Cerebellar nuclear complex (tissue), 1 donor: ENCODE data around the gene PLCB2.

Source experiments
- DNase-seq, 2 experiments: peaks; one replicate each; lab custom pipeline; 2025; lab: John Stamatoyannopoulos, UW

Gene PLCB2

DNA sequence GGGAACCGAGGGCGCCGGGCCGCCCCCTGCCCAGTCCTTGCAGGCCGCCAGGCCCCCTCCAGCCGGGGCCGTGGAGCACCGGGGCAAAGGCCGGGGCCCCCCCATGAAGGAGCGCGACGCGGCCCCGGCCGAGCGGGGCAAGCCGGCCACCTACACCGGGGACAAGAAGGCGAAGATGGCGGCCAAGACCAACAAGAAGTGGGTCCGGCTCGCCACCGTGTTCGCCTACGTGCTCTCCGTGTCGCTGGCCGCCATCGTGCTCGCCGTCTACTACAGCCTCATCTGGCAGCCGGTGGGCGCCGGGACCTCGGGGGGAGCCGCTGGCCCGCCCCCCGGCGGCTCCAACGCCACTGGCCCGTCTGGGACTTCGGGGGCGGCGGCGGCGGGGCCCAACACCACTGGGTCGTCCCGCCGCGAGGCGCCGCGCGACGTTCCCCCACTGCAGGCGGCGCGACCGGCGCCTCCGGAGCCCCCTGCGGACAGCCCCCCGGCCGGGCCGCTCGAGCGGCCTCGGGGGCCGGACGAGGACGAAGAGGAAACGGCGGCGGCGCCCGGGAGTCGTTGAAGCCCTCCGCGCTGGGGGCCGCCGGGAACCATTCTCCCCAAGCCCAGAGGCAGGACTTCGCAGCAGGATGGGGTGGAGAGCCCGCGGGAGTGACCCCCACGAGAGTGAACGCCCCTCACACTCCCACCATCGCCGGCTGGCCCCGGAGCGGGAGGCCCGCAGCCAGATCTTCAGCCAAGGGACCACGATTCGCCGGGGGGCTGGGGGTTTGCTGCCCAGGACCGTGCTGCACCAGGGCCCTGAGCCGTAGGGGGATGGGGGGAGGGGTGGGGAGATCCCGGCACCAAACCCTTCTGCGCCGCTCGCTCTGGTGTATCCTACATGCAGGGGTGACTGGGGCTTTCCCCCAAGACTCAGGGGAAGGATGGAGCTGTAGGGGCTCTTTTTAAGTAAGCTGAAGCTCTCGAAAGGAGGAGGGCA is 16.5 kb upstream of the PLCB2 start:
- DNase-seq, result no peak

DNA sequence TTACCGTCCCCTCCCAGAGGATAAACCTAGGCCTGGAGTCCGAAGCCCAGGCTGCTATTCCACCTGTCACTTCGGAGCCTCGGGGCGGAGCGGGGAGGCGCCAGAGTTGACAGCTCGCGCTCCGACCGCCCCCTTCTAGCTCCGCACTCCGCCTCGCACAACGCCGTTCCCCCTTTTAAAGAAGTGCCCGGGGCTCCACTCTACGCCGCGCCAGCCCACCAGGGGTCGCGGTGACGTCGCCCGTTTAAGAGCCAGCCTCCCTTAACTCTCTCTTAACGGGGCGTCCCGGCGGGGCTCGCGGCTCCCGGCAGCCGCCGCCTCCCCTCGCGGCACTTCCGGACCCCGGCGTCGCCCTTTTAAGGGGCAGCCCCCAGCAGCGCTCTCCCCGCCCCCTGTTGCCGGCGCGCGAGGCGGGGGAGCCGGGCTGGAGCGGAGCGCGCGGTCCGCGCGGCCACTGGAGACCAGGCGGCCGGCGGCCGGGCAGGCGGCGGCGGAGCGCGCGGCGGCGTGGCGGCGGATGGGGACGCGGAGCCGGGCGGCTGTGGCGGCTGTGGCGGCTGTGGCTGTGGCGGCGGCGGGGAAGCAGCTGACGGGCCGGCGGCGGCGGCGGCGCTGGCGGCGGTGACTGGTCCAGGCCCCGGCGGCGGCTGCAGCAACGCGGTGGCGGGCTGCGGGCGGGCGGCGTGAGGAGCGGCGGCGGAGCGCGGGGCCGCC is 15.7 kb upstream of the PLCB2 start, which contains the start of gene INAFM2:
Gene INAFM2 (plus strand): TSS at position 454 of the 714 bp plus-strand sequence. CDS start 364 bp downstream, outside the sequence.
- peak in 1 of 2 experiments; percentile 62 for DNase-seq

DNA sequence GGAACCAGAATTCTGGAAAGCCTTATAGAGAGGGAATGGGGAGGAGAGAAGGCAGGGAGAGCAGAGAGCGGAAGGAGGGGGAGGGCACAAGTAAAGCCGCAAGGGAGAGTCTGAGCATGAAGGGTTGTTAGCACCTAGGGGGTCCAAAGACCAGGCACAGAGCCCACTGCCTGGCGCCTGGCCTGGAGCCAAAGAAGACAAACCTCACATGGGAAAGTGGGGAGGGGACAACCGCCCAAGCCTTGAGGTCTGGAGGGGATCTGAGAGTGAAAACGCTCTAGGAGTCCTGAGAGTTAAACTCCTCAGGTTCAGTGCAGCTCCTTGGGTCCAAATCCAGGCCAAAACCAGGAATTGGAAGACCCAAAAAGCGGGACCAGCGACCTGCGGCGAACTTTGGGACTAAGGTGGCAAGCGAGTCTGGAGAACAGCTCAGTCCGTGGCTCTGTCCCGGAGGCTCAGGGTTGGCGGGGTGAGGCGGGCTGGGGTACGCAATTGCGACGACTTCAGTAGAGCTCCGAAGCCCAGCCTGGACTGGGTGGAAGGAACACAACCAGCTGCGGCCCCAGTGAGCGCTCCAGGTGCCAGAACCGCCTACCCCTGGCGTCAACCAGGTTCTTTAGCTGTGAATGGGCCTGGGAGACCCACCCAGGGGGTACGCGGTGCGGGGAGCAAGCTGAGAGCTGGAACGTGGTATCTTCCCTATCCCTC is 14.9 kb upstream of the PLCB2 start:
- DNase-seq, result no peak

DNA sequence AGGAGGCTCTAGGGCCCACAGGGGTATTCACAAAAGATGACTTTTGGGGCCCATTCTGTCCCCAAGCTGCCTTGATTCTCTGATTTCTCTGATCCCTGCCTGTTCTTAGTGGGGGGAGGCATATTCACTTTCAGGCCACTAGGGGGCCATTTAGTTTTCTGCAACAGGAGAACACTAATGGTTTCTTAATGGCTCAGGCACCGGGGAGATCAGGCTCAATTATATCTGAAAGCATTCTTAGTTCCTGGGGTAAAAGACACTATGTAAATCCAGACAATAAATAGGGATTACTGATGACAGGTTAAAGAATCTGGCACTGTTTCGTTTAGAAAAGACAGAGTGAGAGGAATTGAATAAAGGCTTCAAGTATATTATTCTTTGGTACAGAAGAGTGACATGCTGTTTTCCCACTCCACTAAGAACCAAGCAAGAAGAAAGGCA is 13.2 kb upstream of the PLCB2 start:
- peak in 1 of 2 experiments; percentile 57 for DNase-seq

DNA sequence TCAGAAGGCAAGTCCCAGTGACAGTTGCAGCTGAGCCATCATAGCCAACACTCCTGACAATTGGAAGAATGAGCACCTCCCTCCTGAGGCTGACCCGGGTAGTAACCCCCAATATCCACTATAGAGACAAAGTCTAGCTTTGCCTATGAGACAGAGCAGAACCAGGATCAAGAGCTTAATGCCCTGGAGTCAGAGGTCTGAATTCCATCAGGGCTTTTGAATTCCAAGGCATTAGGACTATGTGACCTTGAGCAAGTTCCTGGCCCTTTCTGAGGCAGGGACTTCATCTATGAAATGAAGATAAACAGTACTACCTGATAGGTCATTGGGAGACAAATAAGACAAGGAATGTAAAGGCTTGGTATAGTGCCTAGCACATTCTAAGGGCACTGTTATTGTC is 12.7 kb upstream of the PLCB2 start:
- no peak for DNase-seq

DNA sequence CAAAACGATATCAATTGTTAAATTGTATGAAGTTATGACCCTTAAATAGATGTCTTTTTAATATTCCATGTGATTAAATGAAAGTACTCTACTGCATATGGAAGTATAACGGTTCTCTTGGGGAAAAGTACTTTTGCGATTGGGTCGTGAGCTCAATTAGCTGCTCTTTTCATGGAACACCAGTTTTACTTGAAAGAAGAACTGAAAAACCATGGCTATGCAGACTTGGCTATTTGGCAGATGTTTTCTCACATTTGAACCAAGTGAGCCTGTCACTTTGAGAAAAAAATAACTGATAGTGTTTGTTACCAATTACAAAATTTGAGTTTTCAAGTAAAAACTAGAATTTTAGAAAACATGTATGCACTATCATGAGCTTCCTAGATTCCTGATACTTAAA is 9.8 kb upstream of the PLCB2 start:
- DNase-seq, result no peak

DNA sequence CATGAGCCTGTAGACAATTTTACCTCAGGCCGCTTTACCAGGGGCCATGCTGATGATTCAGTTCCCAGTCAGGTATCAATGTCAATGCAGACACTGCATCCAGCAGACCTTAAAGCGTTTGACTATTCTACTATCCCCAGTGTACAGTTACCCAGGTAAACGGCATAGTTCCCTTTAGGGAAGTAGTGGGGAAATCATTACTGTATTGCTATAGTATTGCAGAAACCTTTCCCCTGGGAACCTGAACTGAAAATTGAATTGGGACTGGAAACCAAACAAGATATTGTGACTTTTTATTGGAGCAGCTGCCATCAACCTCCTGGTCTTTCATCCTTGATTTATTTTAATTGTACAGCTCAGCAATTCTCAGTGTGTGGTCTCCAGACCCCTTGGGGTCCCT is 9.2 kb upstream of the PLCB2 start:
- DNase-seq, result no peak

DNA sequence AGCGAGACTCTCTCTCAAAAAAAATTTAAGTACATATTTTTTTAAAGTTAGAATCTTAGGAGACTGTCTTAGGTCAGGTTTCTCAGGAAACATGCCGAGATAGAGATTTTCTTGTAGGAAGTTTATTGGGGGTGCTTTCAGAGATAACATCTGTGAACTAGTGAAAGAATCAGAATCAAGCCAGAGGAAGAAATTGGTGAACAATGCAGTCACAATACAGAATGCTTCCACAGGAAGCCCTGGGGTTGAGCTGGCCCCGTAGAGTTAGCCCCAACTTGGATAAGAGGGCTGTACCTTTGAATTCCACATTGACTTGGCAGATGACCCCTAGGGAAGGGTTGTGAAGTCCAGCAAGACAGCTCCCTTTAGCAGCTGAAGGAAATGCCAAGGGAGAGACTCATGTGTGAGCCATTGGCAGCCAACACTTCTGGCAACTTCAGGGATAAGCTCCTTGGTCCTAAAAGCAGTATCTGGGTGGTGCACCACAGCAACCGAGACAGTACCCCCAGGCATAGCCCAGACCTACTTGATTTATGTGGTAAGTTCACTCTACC is 7.1 kb upstream of the PLCB2 start:
- DNase-seq, result no peak

DNA sequence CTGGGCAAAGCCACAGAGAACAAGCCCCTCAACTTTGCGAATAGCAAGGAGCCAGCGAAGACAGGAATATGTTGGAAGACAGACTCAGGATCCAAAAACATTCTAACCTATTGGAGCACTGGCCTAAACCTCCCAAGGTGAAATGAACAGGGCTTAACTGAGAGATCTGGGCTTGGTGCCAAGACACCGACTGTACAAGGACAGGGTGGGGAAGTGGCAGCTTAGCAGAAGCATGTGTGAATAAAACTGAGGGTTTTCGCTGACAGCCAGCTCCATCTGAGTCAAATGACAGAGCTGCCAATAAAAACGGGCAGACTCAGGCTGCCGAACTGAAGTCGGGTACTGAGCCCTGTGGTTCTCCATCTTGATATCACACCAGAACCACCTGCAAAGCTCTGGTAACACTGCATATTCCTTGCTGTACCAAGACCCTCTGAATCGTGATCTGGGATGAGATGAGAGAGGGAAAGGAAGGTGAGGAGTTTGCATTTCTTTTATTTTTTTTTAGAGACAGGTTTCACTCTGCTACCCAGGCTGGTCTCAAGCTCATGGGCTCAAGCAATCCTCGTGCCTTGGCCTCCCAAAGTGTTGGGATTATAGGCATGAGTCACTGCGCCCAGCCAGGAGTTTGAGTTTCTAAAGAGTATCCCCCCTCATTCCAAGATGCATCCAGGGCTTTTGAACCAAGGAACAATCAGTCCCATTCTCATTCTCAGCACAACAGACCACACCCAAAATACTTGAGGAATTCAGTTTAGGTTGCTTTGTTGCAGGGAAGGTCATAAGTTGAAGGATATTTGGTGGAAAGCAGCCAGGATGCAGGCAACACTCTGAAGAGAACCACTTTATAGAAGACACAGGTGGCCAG is 6.0 kb upstream of the PLCB2 start:
- peak in 1 of 2 experiments; percentile 37 for DNase-seq

DNA sequence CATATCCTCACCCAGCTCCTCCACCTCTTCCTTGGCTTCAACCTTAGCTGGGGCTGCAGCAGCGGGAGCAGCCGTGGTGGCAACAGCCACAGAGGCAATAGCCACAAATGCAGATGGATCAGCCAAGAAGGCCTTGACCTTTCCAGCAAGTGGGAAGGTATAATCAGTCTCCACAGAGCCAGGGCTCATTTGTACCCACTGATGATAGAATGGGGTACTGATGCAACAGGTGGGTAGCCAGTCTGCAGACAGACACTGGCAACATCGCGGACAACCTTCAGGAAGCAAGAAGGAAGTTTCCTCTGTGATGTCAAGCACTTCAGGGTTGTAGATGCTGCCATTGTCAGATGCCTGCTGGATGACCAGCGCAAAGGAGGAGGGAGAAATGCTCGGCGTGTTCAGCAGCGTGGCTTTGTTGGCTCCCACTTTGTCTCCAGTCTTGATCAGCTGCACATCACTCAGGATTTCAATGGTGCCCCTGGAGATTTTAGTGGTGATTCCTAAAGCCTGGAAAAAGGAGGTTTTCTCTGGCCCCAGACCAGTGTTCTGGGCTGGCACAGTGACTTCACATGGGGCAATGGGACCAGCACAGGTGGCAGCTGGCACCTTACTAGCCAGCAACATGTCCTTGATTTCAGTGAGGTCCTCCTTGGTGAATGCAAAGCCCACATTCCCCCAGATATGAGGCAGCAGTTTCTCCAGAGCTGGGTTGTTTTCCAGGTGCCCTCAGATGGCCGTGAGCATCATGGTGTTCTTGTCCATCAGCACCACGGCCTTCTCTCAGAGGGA is 4.8 kb upstream of the PLCB2 start:
- no peak for DNase-seq

DNA sequence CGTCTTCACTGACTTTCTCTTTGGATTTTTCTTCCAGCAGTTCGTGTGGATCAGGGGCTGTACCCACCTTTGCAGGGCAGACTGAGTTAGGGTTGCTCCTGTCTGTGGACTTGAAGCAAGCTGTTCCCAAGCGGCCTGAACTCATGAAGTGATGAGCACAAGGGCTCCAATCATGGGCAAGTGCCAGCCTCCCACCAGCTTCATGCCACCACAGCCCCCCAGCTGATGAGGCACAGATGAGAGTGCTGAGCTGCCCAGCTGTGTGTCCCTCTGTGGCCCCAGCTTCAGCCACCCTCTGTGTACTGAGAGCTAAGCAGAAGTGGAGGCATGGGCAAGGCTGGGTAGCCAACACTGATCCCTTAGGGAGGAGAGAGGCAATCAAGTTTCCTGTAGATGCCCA is 3.3 kb upstream of the PLCB2 start:
- no peak for DNase-seq

DNA sequence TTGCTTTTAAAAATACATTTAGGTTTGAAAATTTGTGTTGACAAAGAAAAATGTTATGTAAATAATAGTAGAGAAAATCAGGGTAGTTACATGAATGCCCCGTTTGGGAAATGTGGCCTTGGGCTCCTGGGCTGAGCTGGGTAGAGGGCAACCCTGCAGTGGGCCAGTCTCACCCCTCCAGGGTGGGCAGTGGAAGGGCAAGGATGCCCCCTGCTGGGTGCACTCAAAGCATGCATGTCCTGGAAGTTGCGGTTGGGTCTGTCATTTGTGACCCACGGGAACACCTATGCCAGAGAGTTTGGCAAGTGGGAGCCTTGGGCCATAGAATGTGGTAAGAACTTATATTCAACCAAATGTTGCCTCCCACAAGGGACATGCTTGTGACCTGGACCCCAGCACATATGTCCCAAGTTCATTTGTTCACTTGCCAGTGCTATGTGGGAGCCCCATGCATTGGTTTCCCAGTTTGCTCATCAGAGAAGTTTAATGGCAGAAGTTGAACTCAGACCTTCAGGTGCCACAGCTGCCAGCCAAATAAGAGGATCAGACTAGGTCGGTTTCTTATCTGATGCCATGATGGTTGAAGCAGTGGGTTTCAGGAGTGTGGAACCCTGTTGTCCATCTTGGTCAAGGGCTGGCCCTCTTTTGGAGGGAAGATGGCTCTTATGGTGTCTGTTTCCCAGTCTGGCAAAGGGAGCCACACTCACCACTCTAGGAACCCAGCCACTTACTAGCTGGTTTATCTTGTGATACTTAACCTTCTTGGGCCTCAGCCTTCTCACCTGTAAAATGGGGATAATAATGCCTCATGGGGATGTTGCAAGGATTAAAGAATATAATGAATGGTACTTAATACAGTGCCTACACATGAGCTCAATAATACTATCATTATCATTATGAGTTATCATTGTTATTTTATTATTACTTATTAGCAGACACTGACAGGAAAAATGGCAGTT is 2.5 kb upstream of the PLCB2 start:
- DNase-seq, result no peak

DNA sequence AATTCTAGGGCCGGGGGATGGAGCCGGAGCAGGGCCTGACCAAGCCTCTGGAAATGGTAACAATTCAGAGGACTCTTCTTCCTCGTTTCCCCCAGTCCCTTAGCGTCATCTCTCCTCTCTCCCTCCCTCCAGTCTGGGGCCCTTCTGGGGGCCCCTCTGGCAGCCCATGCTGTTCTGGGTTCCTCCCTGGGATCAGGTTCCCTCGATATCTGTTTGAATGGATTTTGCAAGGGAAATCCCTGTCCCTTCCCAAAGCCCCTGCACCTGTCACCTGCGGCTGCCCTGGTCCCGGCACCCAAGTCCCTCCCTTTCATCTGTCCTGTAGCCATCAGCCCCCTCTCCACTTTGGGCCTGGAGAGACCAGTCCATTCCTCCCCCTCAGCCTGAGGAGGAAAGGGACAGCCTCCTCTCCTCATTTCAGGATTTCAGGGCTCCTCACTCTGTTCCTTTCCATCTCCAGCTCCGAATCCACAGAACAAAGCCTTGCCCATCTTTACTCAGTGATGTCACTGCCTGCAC is 1.7 kb upstream of the PLCB2 start:
- no peak for DNase-seq

DNA sequence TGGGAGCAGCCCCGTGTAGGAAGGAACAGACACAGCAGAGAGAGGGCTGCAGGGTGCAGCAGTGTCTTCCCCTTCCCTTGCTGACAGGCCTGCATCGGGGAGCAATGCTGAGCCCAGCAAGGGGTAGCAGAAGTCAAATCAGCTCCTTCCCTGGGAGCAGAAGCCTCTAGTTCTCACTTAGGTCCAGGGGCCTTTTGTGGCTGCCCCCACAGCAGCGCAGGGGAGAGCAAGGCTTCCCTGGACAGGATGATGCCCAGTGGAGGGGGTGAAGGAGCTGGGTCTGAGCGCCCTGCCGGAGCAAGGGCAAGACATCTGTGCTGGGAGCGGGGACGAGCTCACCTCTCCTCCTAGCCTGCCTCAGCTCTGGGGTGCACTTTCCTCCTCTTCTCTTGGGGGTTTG is 827 bp downstream of the PLCB2 start:
- no peak for DNase-seq

DNA sequence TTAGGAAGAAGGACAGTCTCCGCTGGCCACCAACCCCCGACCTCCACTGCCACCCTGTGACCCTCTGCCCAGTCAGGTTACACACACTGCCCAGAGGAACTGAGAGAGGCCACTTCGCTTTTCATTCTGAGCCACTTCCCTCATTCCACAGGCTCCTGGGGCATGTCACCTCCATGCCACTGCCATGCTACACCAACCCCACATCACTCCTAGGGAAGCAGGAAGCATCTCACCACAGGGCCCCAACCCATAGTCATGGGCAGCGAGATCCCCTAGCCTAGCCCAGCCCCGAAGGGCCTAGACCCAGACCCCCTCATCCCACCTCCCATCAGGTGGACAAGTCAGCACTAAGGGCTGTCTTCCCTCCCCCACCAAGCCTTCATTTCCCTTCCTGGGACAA is 1.4 kb downstream of the PLCB2 start:
- no peak for DNase-seq

DNA sequence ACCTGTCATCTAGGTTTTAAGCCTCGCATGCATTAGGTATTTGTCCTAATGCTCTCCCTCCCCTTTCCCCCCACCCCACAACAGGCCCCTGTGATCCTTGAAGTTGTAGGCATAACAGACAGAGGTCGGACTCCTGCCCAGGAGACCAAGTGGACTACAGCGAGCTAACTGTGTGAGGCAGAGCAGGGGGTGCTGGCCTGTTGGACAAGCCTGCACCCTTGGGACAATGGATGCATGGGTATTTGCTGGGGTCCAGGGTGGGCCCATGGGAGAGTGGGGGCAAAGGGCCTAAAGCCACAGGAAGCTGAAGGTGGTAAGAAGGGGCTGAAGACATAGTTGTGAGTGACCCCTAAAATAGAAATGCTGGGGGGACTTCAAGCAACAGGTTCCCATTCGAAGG is 2.5 kb downstream of the PLCB2 start:
- no peak for DNase-seq

DNA sequence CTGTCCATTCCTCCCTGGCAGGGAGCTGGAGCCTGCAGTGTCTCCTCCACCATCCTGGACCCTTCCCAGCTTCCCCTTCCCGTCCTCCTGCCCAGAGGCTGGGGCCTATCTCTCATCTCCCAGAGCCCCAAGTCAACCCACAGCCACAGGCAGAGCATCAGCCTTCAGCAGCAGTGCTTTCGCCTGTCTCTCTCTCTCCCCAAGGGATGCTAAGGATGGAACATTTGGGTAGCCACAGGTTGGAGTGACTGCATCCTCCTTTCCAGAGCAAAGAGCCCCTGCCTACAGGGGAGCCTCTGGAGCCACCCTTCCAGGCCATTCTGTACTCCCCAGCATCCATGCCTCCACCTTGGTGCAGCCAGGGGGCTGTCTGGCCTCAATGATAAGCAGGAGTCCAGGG is 4.2 kb downstream of the PLCB2 start:
- DNase-seq, result no peak

DNA sequence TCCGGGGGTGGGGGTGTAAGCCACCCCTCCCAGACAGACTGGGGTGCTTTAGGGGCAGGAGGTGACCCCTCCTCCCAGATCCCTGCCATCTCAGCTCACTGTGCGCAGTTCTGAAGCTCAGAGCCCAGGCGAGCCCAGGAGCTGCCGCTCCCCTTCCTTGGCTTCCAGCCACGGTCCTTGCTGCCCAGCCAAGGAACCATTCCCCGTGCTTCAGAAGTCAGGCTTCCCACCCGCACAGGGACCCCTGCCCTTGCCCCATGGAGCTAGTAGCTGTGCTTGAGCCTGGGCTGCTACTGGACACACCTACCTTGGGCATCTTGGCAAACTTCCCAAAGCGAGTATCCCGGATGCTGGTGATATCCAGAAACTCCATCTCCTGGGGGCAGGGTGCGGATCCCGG is 4.8 kb downstream of the PLCB2 start:
- DNase-seq, result no peak
